ENCODE data around the gene MARCHF10.
"Not testable (repeated sequence)": the region's sequence is repeated elsewhere in the genome, so short reads cannot be mapped to it uniquely, and the experiment has no call there.

Gene MARCHF10

DNA sequence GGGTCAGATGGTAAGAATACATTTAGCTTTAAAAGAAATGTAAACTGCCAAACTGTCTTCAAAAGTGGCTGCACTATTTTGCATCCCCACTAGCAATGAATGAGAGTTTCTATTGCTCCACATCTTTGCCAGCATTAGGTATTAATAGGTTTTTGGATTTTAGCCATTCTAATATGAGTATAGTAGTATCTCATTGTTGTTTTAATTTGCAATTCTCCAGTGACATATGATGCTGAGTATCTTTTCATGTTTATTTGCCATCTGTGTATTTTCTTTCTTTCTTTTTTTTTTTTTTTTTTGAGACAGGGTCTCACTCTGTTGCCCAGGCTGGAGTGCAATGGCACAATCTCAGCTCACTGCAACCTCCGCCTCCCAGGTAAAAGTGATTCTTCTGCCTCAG is 24.3 kb upstream of the MARCHF10 start:
- Mint-ChIP-seq H3K4me3 (no peak overlapping the region), H3K36me3 (ENCODE audit: insufficient read depth) (no peaks in the 10 kb centered on the region), H3K9me3 (no peaks in the 10 kb centered on the region), H3K27ac (ENCODE audit: low read depth) (no peak overlapping the region), H3K27me3 (peaks cover 49% of the 10 kb centered on the region), H3K4me1 (no peaks in the 10 kb centered on the region)
- DNase-seq (ENCODE audit: low spot score in 2 of 2) = no peak
- ATAC-seq (replicated peaks; ENCODE audit: extremely low read depth, poor library complexity, severe bottlenecking) = no peak

DNA sequence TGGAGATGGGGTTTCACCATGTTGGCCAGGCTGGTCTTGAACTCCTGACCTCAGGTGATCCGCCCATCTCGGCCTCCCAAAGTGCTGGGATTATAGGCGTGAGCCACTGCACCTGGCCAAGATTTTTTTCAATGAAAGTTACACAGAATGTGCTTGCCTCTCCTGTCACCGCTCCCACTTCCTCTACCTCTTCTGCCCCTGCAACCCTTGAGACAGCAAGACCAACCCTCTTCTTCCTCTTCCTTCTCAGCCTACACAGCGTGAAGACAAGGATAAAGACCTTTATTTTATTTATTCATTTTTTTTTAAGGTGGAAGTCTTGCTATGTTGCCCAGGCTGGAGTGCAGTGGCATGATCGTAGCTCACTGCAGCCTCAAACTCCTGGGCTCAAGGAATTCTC is 23.0 kb upstream of the MARCHF10 start:
- H3K27me3 Mint-ChIP-seq = peaks cover 36% of the 10 kb centered on the region
- not testable (repeated sequence) for H3K27ac Mint-ChIP-seq (ENCODE audit: low read depth); H3K4me1 Mint-ChIP-seq; H3K4me3 Mint-ChIP-seq; DNase-seq (ENCODE audit: low spot score in 2 of 2); H3K9me3 Mint-ChIP-seq; ATAC-seq (replicated peaks; ENCODE audit: extremely low read depth, poor library complexity, severe bottlenecking); H3K36me3 Mint-ChIP-seq (ENCODE audit: insufficient read depth)

DNA sequence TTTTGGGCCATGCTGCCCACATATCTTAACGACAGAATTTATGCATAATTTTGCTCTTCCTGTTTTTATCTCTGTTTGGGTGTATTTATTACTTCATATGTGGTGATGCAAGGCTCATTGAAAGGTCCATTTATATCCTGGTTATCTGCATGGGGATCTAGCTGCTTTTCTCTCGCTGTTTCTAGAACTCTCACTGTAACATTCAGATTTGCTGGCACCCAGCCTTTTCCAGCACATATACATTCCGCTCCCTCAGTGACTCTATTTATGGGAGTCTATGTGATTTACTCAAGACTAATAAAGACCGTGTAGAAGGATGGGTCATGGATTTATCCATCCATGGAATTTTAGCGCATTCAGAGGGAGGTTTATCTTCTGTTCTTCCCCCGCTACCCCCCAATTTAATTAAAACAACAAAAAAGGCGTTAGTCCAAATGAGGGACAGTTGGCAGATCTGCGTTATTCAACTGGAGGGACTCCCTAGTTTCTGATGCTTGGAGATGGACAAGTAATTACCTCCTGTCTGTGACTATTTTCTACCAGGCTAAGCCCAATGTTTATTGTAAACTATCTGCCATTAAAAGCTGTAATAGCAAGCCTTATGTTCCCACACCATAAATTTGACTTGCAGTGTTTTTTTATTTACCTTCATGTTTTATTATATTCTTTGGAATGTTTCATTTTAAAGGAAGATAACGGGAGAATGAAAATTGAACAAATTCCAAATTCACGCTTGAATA is 19.8 kb upstream of the MARCHF10 start:
- Mint-ChIP-seq H3K27ac (ENCODE audit: low read depth) (no peak overlapping the region), H3K9me3 (no peaks in the 10 kb centered on the region), H3K4me1 (no peaks in the 10 kb centered on the region), H3K4me3 (no peak overlapping the region), H3K36me3 (ENCODE audit: insufficient read depth) (no peaks in the 10 kb centered on the region), H3K27me3 (peaks cover 11% of the 10 kb centered on the region)
- no peak for DNase-seq (ENCODE audit: low spot score in 2 of 2)
- ATAC-seq (replicated peaks; ENCODE audit: extremely low read depth, poor library complexity, severe bottlenecking) = no peak

DNA sequence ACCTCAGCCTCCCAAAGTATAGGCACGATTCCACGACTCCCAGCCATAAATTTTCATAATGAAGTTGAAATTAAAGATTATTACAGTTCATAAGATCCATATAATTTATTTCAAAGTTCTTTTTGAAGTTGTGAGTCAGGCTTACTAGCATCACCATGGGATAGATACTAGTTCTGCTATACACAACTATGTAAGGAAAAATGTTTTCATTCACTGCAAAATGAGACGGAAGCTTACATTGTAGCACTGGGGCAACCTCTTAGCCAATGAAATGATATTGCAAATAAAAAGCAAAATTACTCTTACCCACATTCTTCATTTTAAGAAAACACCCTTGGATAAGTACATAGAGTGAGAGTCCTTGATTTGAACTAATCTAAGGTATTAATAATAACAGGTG is 18.8 kb upstream of the MARCHF10 start:
- DNase-seq (ENCODE audit: low spot score in 2 of 2) = no peak
- Mint-ChIP-seq H3K4me3 (no peak overlapping the region), H3K27ac (ENCODE audit: low read depth) (no peak overlapping the region), H3K27me3 (peaks cover 9% of the 10 kb centered on the region), H3K9me3 (no peaks in the 10 kb centered on the region), H3K36me3 (ENCODE audit: insufficient read depth) (no peaks in the 10 kb centered on the region), H3K4me1 (no peaks in the 10 kb centered on the region)
- no peak for ATAC-seq (replicated peaks; ENCODE audit: extremely low read depth, poor library complexity, severe bottlenecking)

DNA sequence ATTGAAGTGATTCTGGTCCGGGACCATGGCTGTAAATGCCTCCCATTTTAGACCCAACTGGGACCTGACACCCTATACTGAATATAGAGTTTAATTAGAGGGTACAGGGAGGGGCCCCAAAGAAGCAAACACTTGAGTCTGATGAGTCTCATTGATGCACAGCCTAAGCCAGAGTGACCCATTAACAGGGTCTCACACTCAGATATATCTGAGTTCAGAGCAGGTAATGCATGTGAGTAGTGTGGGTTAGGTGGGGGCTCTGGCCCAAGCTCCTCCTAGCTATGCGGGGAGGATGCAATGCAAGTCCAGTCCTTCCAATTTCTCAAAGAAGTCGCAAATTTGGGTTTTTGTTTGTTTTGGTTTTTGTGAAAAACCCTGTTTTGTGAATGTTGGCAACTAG is 17.1 kb upstream of the MARCHF10 start:
- Mint-ChIP-seq H3K36me3 (ENCODE audit: insufficient read depth) (no peaks in the 10 kb centered on the region), H3K4me3 (no peak overlapping the region), H3K27me3 (peaks cover 19% of the 10 kb centered on the region), H3K4me1 (no peaks in the 10 kb centered on the region), H3K9me3 (no peaks in the 10 kb centered on the region), H3K27ac (ENCODE audit: low read depth) (no peak overlapping the region)
- ATAC-seq (replicated peaks; ENCODE audit: extremely low read depth, poor library complexity, severe bottlenecking) (no peak), DNase-seq (ENCODE audit: low spot score in 2 of 2) (no peak)

DNA sequence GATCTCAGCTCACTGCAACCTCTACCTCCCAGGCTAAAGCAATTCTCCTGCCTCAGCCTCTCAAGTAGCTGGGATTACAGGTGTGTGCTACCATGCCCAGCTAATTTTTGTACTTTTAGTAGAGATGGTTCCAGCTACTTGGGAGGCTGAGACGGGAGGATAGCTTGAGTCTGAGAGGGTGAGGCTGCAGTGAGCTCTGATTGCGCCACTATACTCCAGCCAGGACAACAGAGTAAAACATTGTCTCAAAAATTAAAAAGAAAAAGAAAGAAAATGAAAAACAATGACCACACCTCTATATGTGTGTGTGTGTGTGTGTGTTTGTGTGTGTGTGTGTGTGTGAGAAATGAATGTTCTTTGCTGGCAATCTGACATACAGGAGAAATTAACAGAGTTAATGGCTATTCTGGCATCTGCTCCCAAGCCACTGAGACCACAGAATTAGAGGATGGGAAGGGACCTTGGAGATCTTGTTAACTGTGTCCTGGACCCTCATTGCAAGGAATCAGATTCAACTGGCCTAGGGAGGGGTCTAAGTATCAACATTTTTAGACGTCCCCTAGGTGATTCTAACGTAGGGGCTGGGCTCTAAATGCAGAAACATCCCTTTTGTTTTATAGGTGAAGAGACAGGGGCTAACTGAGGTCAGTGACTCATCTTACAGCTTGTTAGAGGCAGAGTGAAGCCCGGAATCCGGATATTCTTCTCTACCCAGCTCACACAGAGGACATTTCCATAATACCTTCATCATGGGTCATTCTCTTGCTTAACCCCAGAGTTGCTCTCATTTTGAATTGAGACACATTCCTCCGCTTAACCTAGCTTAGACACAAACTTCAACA is 16.4 kb upstream of the MARCHF10 start:
- peaks cover 26% of the 10 kb centered on the region for H3K27me3 Mint-ChIP-seq
- H3K9me3 Mint-ChIP-seq = no peaks in the 10 kb centered on the region
- no peak for DNase-seq (ENCODE audit: low spot score in 2 of 2)
- no peak for ATAC-seq (replicated peaks; ENCODE audit: extremely low read depth, poor library complexity, severe bottlenecking)
- H3K4me1 Mint-ChIP-seq = no peaks in the 10 kb centered on the region
- no peak overlapping the region for H3K4me3 Mint-ChIP-seq
- H3K27ac Mint-ChIP-seq (ENCODE audit: low read depth) = no peak overlapping the region
- H3K36me3 Mint-ChIP-seq (ENCODE audit: insufficient read depth) = no peaks in the 10 kb centered on the region

DNA sequence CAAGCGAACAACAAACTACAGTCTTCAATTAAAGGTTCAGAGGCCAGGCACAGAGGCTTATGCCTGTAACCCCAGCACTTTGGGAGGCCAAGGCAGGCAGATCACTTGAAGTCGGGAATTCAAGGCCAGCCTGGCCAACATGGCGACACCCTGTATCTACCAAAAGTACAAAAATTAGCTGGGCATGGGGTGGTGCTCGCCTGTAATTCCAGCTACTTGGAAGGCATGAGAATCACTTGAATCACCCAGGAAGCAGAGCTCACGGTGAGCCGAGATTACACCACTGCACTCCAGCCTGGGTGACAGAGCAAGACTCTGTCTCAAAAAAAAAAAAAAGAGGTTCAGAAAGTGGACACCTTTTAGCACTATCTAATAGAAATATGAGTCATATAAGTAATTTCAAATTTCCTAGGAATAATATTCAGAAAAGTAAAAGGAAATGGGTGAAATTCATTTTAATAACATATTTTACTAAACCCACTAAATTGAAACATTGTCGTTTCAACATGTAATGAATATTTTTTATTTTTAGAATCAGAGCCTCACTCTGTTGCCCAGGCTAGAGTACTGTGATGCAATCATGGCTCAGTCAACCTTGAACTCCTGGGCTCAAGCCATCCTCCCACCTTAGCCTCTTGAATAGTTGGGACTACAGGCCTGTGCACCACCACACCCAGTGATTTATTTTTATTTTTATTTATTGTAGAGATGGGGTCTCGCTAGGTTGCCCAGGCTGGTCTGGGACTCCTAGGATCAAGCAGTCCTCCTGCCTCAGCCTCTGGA is 15.2 kb upstream of the MARCHF10 start:
- Mint-ChIP-seq H3K27me3 (peaks cover 36% of the 10 kb centered on the region), H3K27ac (ENCODE audit: low read depth) (no peak overlapping the region), H3K9me3 (no peaks in the 10 kb centered on the region), H3K4me1 (no peaks in the 10 kb centered on the region), H3K36me3 (ENCODE audit: insufficient read depth) (no peaks in the 10 kb centered on the region), H3K4me3 (no peak overlapping the region)
- DNase-seq (ENCODE audit: low spot score in 2 of 2) (no peak), ATAC-seq (replicated peaks; ENCODE audit: extremely low read depth, poor library complexity, severe bottlenecking) (no peak)

DNA sequence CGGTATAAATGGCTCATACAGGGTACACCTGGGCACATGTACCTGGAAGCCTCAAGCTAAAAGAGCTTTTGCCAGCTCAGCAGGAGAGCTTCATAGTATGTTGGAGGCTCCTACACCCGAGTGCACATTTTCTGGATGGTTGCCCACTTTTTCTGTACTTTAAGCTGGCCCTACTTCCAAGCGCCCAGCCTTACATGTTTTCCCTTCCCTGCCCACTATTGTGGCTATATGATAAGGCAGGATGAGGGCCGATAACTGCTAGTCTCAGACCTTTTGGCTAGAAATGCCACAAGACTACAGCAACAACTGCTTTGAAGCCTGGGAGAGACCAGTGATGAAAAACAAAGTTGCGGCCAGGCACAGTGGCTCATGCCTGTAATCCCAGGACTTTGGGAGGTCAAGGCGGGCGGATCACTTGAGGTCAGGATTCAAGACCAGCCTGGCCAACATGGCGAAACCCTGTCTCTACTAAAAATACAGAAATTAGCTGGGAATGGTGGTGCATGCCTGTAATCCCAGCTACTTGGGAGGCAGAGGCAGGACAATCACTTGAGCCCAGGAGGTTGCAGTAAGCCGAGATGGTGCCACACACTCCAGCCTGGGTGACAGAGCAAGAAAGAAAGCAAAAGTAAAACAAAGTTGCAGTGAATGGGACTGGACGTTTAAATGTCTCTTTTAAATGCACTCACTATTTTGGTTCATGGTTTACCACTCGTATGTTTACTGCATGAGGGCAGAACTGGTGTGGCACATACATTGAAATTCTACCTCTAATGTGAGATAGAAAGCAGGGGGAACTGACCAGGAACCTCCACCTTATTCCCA is 14.2 kb upstream of the MARCHF10 start:
- Mint-ChIP-seq H3K27me3 (peaks cover 39% of the 10 kb centered on the region), H3K36me3 (ENCODE audit: insufficient read depth) (no peaks in the 10 kb centered on the region), H3K9me3 (no peaks in the 10 kb centered on the region), H3K4me1 (no peaks in the 10 kb centered on the region), H3K4me3 (no peak overlapping the region), H3K27ac (ENCODE audit: low read depth) (no peak overlapping the region)
- ATAC-seq (replicated peaks; ENCODE audit: extremely low read depth, poor library complexity, severe bottlenecking) = no peak
- DNase-seq (ENCODE audit: low spot score in 2 of 2) = no peak

DNA sequence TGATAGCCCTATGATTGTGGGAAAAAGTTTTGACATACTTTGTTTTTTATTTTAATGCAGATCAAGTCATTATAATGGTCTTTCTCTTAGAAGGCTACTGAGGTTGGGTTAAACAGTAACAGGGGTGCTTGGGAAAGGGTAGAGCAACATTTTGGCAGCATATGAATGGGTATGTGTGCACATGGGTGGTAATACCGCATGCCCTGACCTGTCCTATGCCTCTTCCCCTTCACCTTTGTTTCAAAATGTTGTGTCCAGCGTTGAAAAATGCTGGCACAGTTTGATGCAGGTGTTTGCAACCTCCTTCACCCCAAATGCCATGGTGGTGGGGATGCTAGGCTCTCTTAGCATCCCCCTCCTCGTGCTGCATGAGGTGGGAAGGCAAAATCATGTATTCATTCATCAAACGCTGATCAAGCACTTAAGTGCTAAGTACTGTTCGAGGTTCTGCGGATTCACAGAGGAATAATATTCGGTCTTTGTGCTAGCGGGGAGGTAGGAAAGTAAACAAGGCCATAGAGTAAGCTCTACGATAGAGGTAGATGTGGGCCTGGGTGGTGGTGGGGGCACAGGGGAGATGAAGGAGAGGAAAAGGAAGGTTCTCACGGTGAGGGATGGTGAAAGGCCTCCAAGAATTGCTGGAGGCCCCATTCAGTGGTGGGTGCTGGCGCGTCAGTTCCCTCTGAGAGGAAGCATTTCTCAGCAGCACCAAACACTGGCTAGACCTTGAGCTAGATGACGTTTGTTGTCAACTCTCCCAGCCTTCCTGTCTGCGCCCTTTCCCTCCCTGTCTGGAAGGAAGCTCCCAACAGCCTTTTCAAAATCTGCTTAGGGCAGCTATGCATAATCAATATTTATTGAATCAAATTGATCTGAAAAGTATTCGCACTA is 13.3 kb upstream of the MARCHF10 start:
- Mint-ChIP-seq H3K4me3 (no peak overlapping the region), H3K27ac (ENCODE audit: low read depth) (no peak overlapping the region), H3K36me3 (ENCODE audit: insufficient read depth) (no peaks in the 10 kb centered on the region), H3K9me3 (no peaks in the 10 kb centered on the region), H3K4me1 (no peaks in the 10 kb centered on the region), H3K27me3 (peaks cover 43% of the 10 kb centered on the region)
- DNase-seq (ENCODE audit: low spot score in 2 of 2) (no peak), ATAC-seq (replicated peaks; ENCODE audit: extremely low read depth, poor library complexity, severe bottlenecking) (no peak)

DNA sequence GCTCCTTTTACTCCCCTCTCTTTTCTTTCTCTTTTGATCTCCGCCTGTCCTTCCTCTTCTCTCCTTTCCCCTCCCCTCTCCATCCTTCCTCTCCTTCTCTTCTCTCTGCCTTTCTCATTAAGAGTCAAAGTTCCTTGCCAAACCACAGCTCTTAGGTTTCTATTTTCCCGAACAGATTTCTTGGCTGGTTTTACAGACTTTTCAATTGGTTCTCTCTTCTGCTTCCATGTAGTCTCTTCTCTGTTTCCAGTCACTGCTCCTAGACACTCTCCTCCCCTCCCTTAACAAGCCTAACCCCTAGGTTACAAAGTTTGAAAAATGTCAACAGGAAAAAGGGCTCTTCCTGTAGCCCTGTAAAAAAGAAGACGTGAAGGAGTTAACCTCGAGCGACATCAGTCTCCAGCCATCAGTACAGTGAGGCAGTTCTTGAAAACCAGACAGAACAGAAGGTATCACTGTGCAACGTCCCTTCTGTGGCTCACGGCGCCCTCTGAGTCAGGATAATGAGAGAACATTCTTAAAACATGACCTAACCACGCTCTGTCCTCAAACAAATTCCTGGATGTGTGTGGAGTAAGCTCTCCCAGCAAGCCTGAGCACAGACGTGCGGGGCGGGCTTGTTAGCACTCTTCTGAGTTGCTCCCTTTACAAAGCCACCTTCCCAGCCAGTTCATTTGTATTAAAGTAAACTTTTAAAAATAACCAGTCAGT is 11.6 kb upstream of the MARCHF10 start:
- DNase-seq (ENCODE audit: low spot score in 2 of 2) (no peak), ATAC-seq (replicated peaks; ENCODE audit: extremely low read depth, poor library complexity, severe bottlenecking) (no peak)
- H3K27me3 Mint-ChIP-seq = peaks cover 52% of the 10 kb centered on the region
- no peaks in the 10 kb centered on the region for H3K4me1 Mint-ChIP-seq
- no peaks in the 10 kb centered on the region for H3K9me3 Mint-ChIP-seq
- no peak overlapping the region for H3K27ac Mint-ChIP-seq (ENCODE audit: low read depth)
- H3K4me3 Mint-ChIP-seq = no peak overlapping the region
- H3K36me3 Mint-ChIP-seq (ENCODE audit: insufficient read depth) = no peaks in the 10 kb centered on the region

DNA sequence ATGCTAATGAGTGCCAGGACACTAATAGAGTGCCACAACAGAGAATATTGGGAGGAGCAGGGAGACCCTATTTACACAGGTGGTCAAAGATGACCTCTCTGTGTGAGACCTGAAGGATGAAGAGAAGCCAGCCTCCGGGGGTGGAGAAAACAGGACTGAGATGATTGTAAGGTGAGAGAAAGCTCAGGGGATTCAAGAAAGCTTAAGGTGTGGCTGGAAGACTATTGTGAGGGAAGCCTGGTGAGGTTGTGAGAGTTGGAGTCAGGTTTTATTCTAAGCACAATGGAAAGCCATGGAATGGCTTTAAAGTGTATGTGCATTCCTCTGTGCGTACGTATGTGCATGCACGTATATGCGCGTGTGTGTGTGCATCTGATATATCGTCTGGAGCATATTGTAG is 10.4 kb upstream of the MARCHF10 start:
- peaks cover 64% of the 10 kb centered on the region for H3K27me3 Mint-ChIP-seq
- H3K27ac Mint-ChIP-seq (ENCODE audit: low read depth) = no peak overlapping the region
- H3K36me3 Mint-ChIP-seq (ENCODE audit: insufficient read depth) = no peaks in the 10 kb centered on the region
- DNase-seq (ENCODE audit: low spot score in 2 of 2) (no peak), ATAC-seq (replicated peaks; ENCODE audit: extremely low read depth, poor library complexity, severe bottlenecking) (no peak)
- peaks cover 7% of the 10 kb centered on the region for H3K9me3 Mint-ChIP-seq
- H3K4me1 Mint-ChIP-seq = no peaks in the 10 kb centered on the region
- no peak overlapping the region for H3K4me3 Mint-ChIP-seq
